GM23338 (cell line): ENCODE data around the gene ELOVL6. TPM values are rescaled to one million over a fixed set of nuclear protein-coding genes. Genes with fewer than 3 reads are reported as not detected.

ENCODE experiments used
- ATAC-seq: fragments of 200-7000 bp; cut with Tn5 transposase; 3 replicates; pipeline ENCODE4 v1.9.1; 2020
- DNase-seq: peaks from one replicate; pipeline ENCODE4 v3.0.0-alpha.2; 2015; ENCODE audit warnings: low spot score
- H2AFZ ChIP-seq: fragments of 200-600 bp; sonication (generic); 2 replicates; pipeline ENCODE4 v1.8.0; 2016; ENCODE audit warnings: antibody characterized with exemption, mild to moderate bottlenecking, moderate library complexity
- H3F3A ChIP-seq: fragments of 200-600 bp; sonication (generic); replicated peaks from 2 replicates; pipeline ENCODE4 v1.8.0; 2017; ENCODE audit warnings: antibody characterized with exemption, mixed run types, low read depth
- H3K27ac ChIP-seq: fragments of 200-600 bp; sonication (generic); 2 replicates; pipeline ENCODE4 v1.6.1; 2016; ENCODE audit warnings: low read depth
- H3K27me3 ChIP-seq: fragments of 200-600 bp; sonication (generic); 2 replicates; pipeline ENCODE4 v1.8.0; 2016; ENCODE audit warnings: mild to moderate bottlenecking, mixed run types, moderate library complexity; ENCODE audit not compliant: insufficient read depth
- H3K36me3 ChIP-seq: fragments of 200-600 bp; sonication (generic); 2 replicates; pipeline ENCODE4 v1.8.0; 2016; ENCODE audit warnings: mild to moderate bottlenecking; ENCODE audit not compliant: insufficient read depth
- H3K4me1 ChIP-seq: fragments of 200-600 bp; sonication (generic); 2 replicates; pipeline ENCODE4 v1.8.0; 2016; ENCODE audit warnings: mild to moderate bottlenecking, moderate library complexity; ENCODE audit not compliant: insufficient read depth
- H3K4me2 ChIP-seq: fragments of 200-600 bp; sonication (generic); 2 replicates; pipeline ENCODE4 v1.7.1; 2017; ENCODE audit warnings: mixed run types
- H3K4me3 ChIP-seq: fragments of 200-600 bp; sonication (generic); 2 replicates; pipeline ENCODE4 v1.6.1; 2016; ENCODE audit warnings: mixed run types
- H3K79me2 ChIP-seq: fragments of 200-600 bp; sonication (generic); replicated peaks from 2 replicates; pipeline ENCODE4 v1.8.0; 2017; ENCODE audit warnings: mild to moderate bottlenecking; ENCODE audit not compliant: insufficient read depth
- H3K9me2 ChIP-seq: fragments of 200-600 bp; sonication (generic); 2 replicates; pipeline ENCODE4 v1.8.0; 2017; ENCODE audit not compliant: insufficient read depth
- H4K20me1 ChIP-seq: fragments of 200-600 bp; sonication (generic); replicated peaks from 2 replicates; pipeline ENCODE4 v1.8.0; 2017; ENCODE audit warnings: mild to moderate bottlenecking; ENCODE audit not compliant: insufficient read depth
- H3K27ac Mint-ChIP-seq: 2 replicates; pipeline ENCODE4 v1.8.0; 2020; ENCODE audit warnings: inconsistent platforms, mild to moderate bottlenecking, moderate library complexity, mixed read lengths
- H3K27me3 Mint-ChIP-seq: 3 replicates; pipeline ENCODE4 v1.8.0; 2022; ENCODE audit warnings: low read depth, mild to moderate bottlenecking, moderate library complexity, mixed read lengths, inconsistent platforms; ENCODE audit not compliant: insufficient read depth, poor library complexity
- H3K36me3 Mint-ChIP-seq: 3 replicates; pipeline ENCODE4 v1.8.0; 2021; ENCODE audit warnings: low read depth, mild to moderate bottlenecking, inconsistent platforms, moderate library complexity, mixed read lengths
- H3K4me1 Mint-ChIP-seq: 3 replicates; pipeline ENCODE4 v1.8.0; 2020; ENCODE audit warnings: mild to moderate bottlenecking, inconsistent platforms, mixed read lengths
- H3K4me3 Mint-ChIP-seq: 3 replicates; pipeline ENCODE4 v1.8.0; 2021; ENCODE audit warnings: moderate library complexity, mild to moderate bottlenecking, inconsistent platforms, mixed read lengths
- H3K9me3 Mint-ChIP-seq: 3 replicates; pipeline ENCODE4 v1.8.0; 2020; ENCODE audit warnings: moderate library complexity, mild to moderate bottlenecking, inconsistent platforms, mixed read lengths
- EZH2 ChIP-seq: fragments of 200-600 bp; sonication (generic); IDR thresholded peaks from one replicate; pipeline ENCODE4 v1.8.0; 2017; ENCODE audit warnings: antibody characterized with exemption, mild to moderate bottlenecking, low read depth; ENCODE audit not compliant: unreplicated experiment
- EZH2phosphoT487 ChIP-seq: fragments of 200-600 bp; sonication (generic); IDR thresholded peaks from one replicate; pipeline ENCODE4 v1.8.1; 2018; ENCODE audit warnings: antibody characterized with exemption; ENCODE audit not compliant: unreplicated experiment
- ZNF331 ChIP-seq: fragments of 250-450 bp; sonication (Bioruptor Pico); IDR thresholded peaks from 2 replicates; pipeline ENCODE4 v1.5.0; 2020; ENCODE audit warnings: low read depth, mild to moderate bottlenecking, moderate library complexity
- polyA plus RNA-seq: library from polyadenylated mRNA; unstranded; fragments of >200 nt; fragmentation: Nextera tagmentation; extraction: Ambion mirVana; gene quantifications from 2 replicates; pipeline ENCODE4 v1.2.1, GENCODE V29; 2016
- total RNA-seq: library from RNA; depleted of rRNA; stranded (reverse); fragments of >200 nt; shearing (Covaris generic); gene quantifications from 2 replicates; pipeline ENCODE4 v1.2.3, GENCODE V29; 2014
- TF ChIP-seq, protein P1 (sequence below): fragments of 250-450 bp; sonication (Bioruptor Pico); IDR thresholded peaks from 2 replicates; pipeline ENCODE4 v1.5.0; 2020; ENCODE audit warnings: mild to moderate bottlenecking, moderate library complexity
- TF ChIP-seq, protein P2 (sequence below): IDR thresholded peaks from 2 replicates; pipeline ENCODE4 v1.6.1; 2016; ENCODE audit warnings: antibody characterized with exemption
- TF ChIP-seq, protein P3 (sequence below): IDR thresholded peaks from one replicate; pipeline ENCODE4 v1.6.1; 2018; ENCODE audit warnings: antibody characterized with exemption; ENCODE audit not compliant: unreplicated experiment

Gene ELOVL6
- total and polyA plus RNA-seq, 2 experiments from 2014 or later: 82.7 to 89.5 TPM

DNA sequence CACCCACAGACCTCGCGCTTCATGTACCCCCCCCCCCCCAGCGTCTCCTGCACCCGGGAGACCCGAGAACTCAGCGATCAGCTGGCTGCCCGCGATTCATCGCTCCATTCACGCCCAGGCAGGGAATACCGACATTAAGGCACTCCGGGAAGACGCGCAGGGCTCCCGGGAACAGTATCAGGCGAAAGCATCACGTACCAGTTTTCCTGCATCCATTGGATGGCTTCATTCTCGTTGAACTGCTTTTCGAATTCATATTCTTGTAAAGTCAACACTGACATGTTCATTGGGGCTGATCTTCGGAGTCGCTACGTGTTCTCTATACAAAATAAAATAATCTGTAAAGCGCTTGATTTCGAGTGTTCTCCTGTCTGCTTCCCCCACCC, 373 bp downstream of the ELOVL6 start:
- Histone ChIP-seq H3K4me1 (peaks cover 42% of the 10 kb centered on the region), H3K79me2 (peaks cover 49% of the 10 kb centered on the region), H4K20me1 (no peaks in the 10 kb centered on the region), H3K36me3 (no peaks in the 10 kb centered on the region), H3K27ac (peak overlapping the region; percentile 94), H3F3A (0 out of 2 replicates have a peak, but pooled peaks cover 16% of the 10 kb centered on the region), H2AFZ (no peak overlapping the region), H3K4me2 (peak overlapping the region; percentile 88), H3K27me3 (no peaks in the 10 kb centered on the region), H3K4me3 (peak overlapping the region; percentile 96), H3K9me2 (no peaks in the 10 kb centered on the region)
- H3K27ac Mint-ChIP-seq: peak overlapping the region; percentile 97
- TF ChIP-seq, protein P1, sequence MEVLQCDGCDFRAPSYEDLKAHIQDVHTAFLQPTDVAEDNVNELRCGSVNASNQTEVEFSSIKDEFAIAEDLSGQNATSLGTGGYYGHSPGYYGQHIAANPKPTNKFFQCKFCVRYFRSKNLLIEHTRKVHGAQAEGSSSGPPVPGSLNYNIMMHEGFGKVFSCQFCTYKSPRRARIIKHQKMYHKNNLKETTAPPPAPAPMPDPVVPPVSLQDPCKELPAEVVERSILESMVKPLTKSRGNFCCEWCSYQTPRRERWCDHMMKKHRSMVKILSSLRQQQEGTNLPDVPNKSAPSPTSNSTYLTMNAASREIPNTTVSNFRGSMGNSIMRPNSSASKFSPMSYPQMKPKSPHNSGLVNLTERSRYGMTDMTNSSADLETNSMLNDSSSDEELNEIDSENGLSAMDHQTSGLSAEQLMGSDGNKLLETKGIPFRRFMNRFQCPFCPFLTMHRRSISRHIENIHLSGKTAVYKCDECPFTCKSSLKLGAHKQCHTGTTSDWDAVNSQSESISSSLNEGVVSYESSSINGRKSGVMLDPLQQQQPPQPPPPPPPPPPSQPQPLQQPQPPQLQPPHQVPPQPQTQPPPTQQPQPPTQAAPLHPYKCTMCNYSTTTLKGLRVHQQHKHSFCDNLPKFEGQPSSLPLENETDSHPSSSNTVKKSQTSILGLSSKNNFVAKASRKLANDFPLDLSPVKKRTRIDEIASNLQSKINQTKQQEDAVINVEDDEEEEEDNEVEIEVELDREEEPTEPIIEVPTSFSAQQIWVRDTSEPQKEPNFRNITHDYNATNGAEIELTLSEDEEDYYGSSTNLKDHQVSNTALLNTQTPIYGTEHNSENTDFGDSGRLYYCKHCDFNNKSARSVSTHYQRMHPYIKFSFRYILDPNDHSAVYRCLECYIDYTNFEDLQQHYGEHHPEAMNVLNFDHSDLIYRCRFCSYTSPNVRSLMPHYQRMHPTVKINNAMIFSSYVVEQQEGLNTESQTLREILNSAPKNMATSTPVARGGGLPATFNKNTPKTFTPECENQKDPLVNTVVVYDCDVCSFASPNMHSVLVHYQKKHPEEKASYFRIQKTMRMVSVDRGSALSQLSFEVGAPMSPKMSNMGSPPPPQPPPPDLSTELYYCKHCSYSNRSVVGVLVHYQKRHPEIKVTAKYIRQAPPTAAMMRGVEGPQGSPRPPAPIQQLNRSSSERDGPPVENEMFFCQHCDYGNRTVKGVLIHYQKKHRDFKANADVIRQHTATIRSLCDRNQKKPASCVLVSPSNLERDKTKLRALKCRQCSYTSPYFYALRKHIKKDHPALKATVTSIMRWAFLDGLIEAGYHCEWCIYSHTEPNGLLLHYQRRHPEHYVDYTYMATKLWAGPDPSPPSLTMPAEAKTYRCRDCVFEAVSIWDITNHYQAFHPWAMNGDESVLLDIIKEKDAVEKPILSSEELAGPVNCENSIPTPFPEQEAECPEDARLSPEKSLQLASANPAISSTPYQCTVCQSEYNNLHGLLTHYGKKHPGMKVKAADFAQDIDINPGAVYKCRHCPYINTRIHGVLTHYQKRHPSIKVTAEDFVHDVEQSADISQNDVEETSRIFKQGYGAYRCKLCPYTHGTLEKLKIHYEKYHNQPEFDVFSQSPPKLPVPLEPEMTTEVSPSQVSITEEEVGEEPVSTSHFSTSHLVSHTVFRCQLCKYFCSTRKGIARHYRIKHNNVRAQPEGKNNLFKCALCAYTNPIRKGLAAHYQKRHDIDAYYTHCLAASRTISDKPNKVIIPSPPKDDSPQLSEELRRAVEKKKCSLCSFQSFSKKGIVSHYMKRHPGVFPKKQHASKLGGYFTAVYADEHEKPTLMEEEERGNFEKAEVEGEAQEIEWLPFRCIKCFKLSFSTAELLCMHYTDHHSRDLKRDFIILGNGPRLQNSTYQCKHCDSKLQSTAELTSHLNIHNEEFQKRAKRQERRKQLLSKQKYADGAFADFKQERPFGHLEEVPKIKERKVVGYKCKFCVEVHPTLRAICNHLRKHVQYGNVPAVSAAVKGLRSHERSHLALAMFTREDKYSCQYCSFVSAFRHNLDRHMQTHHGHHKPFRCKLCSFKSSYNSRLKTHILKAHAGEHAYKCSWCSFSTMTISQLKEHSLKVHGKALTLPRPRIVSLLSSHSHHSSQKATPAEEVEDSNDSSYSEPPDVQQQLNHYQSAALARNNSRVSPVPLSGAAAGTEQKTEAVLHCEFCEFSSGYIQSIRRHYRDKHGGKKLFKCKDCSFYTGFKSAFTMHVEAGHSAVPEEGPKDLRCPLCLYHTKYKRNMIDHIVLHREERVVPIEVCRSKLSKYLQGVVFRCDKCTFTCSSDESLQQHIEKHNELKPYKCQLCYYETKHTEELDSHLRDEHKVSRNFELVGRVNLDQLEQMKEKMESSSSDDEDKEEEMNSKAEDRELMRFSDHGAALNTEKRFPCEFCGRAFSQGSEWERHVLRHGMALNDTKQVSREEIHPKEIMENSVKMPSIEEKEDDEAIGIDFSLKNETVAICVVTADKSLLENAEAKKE: no peak
- TF ChIP-seq, protein P2, sequence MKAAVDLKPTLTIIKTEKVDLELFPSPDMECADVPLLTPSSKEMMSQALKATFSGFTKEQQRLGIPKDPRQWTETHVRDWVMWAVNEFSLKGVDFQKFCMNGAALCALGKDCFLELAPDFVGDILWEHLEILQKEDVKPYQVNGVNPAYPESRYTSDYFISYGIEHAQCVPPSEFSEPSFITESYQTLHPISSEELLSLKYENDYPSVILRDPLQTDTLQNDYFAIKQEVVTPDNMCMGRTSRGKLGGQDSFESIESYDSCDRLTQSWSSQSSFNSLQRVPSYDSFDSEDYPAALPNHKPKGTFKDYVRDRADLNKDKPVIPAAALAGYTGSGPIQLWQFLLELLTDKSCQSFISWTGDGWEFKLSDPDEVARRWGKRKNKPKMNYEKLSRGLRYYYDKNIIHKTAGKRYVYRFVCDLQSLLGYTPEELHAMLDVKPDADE: no peak
- TF ChIP-seq ZNF331 (CRISPR knock-in tag) (no peak), EZH2 (no peak), EZH2phosphoT487 (no peak)
- TF ChIP-seq, protein P3, sequence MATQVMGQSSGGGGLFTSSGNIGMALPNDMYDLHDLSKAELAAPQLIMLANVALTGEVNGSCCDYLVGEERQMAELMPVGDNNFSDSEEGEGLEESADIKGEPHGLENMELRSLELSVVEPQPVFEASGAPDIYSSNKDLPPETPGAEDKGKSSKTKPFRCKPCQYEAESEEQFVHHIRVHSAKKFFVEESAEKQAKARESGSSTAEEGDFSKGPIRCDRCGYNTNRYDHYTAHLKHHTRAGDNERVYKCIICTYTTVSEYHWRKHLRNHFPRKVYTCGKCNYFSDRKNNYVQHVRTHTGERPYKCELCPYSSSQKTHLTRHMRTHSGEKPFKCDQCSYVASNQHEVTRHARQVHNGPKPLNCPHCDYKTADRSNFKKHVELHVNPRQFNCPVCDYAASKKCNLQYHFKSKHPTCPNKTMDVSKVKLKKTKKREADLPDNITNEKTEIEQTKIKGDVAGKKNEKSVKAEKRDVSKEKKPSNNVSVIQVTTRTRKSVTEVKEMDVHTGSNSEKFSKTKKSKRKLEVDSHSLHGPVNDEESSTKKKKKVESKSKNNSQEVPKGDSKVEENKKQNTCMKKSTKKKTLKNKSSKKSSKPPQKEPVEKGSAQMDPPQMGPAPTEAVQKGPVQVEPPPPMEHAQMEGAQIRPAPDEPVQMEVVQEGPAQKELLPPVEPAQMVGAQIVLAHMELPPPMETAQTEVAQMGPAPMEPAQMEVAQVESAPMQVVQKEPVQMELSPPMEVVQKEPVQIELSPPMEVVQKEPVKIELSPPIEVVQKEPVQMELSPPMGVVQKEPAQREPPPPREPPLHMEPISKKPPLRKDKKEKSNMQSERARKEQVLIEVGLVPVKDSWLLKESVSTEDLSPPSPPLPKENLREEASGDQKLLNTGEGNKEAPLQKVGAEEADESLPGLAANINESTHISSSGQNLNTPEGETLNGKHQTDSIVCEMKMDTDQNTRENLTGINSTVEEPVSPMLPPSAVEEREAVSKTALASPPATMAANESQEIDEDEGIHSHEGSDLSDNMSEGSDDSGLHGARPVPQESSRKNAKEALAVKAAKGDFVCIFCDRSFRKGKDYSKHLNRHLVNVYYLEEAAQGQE: no peak
- H3K36me3 Mint-ChIP-seq: peaks cover 25% of the 10 kb centered on the region
- DNase-seq: peak; percentile 9
- H3K4me1 Mint-ChIP-seq: peaks cover 37% of the 10 kb centered on the region
- H3K4me3 Mint-ChIP-seq: peak overlapping the region; percentile 96
- peaks cover 12% of the 10 kb centered on the region for H3K27me3 Mint-ChIP-seq
- H3K9me3 Mint-ChIP-seq: peaks cover 2% of the 10 kb centered on the region; the same call in 2 of the 3 replicates
- ATAC-seq: no peak
